VCaP (cell line): Measurements from ENCODE around the gene FYN.

ENCODE experiments used
- H3K27ac ChIP-seq: fragments of 450-650 bp; 2 replicates; pipeline ENCODE4 v1.5.1; 2017
- TF ChIP-seq, protein P1 (sequence below): fragments of 450-650 bp; conservative IDR thresholded peaks from 2 replicates; pipeline ENCODE4 v1.5.1; 2017; ENCODE audit warnings: mild to moderate bottlenecking, moderate library complexity

FYN gene

DNA sequence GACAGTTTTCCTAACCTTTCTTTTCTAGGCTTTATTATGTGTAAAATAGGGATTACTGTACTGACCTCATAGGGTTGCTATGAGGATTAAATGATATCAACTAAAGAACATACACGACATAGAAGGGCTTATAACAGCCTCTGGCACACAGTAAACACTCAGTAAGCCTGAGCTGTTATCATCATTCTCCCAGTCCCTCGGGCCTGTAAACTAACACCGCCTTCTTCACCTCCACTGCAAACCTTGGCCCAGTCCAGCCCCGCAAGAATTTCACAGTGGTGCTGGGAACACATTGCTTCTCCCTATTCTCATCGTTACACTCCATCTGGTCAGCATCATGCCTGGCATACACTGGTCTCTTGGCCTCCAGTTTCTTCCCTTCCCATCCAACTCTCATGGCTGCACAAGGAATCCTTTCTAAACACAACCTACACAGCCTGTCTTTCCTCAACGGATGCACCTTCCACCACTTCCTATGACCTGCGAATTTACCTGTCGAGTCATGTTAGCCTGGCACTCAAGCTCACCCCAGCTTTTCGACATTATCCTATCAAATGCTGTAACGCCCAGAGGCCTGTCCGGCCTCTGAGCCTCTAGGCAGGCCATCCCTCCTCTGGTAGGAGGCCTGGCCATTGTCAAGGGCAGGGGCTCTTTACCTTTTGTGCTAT is 92.1 kb downstream of the FYN start:
- TF ChIP-seq, protein P1, sequence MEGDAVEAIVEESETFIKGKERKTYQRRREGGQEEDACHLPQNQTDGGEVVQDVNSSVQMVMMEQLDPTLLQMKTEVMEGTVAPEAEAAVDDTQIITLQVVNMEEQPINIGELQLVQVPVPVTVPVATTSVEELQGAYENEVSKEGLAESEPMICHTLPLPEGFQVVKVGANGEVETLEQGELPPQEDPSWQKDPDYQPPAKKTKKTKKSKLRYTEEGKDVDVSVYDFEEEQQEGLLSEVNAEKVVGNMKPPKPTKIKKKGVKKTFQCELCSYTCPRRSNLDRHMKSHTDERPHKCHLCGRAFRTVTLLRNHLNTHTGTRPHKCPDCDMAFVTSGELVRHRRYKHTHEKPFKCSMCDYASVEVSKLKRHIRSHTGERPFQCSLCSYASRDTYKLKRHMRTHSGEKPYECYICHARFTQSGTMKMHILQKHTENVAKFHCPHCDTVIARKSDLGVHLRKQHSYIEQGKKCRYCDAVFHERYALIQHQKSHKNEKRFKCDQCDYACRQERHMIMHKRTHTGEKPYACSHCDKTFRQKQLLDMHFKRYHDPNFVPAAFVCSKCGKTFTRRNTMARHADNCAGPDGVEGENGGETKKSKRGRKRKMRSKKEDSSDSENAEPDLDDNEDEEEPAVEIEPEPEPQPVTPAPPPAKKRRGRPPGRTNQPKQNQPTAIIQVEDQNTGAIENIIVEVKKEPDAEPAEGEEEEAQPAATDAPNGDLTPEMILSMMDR = no peak
- H3K27ac ChIP-seq = no peak overlapping the region

DNA sequence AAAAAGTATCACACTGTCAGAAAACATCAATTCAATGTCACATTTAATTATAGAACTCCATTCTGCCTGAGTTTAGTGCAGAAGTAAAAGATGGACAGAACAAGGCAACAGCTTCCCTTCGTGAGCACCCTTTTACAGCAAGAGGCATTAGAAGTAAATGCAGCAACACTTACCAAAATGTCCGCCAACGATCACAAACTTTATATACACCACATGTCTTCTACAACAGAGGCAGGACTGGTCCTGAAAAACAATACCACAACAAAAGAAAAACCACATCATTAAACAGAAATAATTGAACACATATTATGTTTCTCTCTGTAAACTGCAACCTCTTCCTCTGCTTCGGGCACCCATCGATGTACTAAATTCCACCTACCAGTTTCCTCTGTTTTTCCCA is 92.9 kb downstream of the FYN start:
- H3K27ac ChIP-seq = no peak overlapping the region
- TF ChIP-seq, protein P1 = no peak

DNA sequence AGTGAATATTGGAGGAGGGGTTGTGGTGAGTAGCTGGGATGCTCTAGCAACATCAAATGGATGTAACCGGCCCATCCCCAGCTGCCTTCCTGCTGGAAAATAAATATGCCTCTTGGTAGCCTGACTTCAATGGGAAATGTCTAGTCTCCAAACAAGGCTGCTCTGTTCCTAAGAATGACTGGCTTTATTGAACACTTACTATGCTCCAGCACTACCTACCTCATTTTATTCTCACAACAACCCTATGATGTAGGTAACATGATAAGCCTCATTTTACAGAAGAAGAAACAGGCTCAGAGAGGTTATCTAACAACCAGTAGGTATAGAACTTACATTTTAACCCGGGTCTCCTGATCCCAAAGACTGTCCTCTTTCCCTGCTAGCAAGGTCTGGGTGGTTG is 93.6 kb downstream of the FYN start:
- TF ChIP-seq, protein P1 = no peak

DNA sequence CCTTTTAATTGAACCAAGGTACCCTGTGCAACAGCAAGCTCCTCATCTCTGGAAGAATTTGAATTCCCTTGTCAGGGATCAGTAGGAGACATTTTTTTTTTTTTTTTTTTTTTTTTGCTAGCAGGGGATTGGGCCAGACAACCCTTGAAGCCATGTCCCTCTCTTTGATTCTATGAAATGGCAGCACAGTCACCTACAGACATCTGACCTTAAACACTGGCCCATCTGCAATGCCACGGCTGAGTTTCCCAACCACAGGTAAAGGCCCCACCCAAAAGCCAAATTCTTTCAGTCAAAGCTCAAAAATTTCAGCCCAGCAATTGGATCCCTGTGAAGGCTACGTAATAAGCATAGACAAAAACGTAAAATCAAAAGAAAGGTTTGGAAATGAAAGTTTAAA is 94.2 kb downstream of the FYN start:
- TF ChIP-seq, protein P1 = no peak

More for the DNA sequence above, 93.6 kb downstream of the FYN start:
- H3K27ac ChIP-seq = no peak overlapping the region

DNA sequence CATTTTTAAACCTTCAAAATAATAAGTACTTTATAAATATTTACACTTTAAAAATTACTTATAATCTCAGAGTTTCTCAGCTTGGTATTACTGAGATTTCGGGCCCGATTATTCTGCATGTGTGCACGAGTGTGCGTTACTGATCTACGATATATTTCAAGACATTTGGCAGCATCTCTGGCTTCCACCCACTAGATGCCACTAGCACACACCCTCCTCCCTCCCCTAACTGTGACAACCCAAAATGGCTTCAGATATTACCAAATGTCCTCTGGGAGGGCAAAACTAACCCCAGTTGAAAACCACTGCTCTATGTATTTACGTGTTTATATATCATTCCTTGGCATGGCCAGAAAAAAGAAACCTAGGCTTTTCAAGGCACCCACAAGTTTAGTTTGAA is 95.9 kb downstream of the FYN start:
- TF ChIP-seq, protein P1 = peak; percentile 30; the same call in 1 of the 2 replicates
- H3K27ac ChIP-seq = no peak overlapping the region

More for the DNA sequence above, 94.2 kb downstream of the FYN start:
- no peak overlapping the region for H3K27ac ChIP-seq

DNA sequence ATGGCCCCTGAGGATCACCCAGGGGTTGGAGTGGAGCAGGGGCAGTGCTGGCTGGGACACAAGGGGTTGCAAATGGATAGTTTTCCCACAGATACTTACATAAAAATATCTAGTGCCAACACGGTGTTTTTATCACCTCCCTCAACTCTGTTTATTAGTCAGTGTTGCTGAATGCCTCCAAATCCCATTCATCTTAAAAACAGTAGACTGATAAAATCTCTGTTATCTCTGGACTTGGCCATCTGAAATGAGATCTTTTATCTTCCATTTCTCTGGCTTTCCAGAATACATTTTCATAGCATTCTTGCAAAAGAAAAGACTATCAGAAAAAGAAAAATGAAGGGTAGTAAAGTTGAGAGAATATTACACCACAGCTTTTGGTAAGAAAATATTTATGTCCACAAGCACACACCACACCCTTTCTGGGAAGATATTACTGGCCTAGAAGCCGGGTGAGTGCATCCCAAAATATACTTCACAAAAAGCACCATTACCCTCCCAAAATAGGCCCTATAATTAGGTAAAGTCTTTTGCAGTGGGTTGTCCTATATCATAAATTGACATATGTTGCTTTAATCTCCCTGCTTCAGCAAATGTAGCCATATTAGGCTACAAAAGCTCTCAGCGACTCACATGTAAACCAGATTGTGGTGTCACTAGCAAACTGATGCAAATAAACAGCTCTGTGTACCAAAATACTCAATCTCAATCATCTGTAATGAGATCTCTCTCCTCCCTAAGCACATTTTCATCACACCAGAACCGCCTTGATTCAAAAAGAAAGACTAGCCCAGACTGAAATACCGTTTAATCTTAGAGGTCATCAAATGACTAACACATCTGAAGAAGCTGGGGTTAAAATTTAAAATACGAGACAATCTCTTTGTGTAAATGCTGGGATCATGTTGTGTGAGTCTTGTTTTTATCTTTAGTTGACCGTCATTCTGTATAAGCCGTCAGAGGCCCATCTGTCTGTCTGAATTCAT is 96.7 kb downstream of the FYN start:
- no peak overlapping the region for H3K27ac ChIP-seq
- TF ChIP-seq, protein P1 = no peak
